HEK293 (cell line): ENCODE measurements around the gene ZBTB17.

Experiments used
- CTCF ChIA-PET: fragments of 350-600 bp; formaldehyde crosslinking; extraction: SDS; loops from one replicate; lab custom pipeline; 2021; ENCODE audit warnings: antibody characterized with exemption; lab: Yijun Ruan, JAX
- POLR2A ChIA-PET: fragments of 300-600 bp; formaldehyde crosslinking; extraction: SDS; loops from one replicate; lab custom pipeline; 2020; ENCODE audit warnings: antibody characterized with exemption, inconsistent platforms; lab: Yijun Ruan, JAX
- H3K27ac ChIP-seq: fragments of 200-500 bp; sonication (Bioruptor generic); 2 replicates; pipeline ENCODE4 v1.5.1; 2014; ENCODE audit warnings: low read depth, low read length, control low read depth, inconsistent platforms; ENCODE audit errors: extremely low read depth
- H3K36me3 ChIP-seq, 2 experiments: fragments of 200-500 bp in 1 of 2; sonication (Bioruptor generic) in 1 of 2; 1 replicate in 1 of 2; 2 replicates in 1 of 2; pipeline ENCODE4 v1.5.1; 2014 to 2017; ENCODE audit warnings: inconsistent platforms in 2 of 2, low read length in 2 of 2; ENCODE audit not compliant: control insufficient read depth in 2 of 2, insufficient read depth in 1 of 2
- H3K4me1 ChIP-seq: fragments of 200-500 bp; sonication (Bioruptor generic); 2 replicates; pipeline ENCODE4 v1.5.1; 2014; ENCODE audit warnings: mild to moderate bottlenecking, low read length, inconsistent platforms; ENCODE audit not compliant: control insufficient read depth, insufficient read depth
- H3K4me3 ChIP-seq: 2 replicates; pipeline ENCODE4 v1.5.1; 2011; ENCODE audit warnings: low read depth, mild to moderate bottlenecking, control low read depth, low read length, moderate library complexity
- H3K9me3 ChIP-seq: fragments of 200-500 bp; sonication (Bioruptor generic); 2 replicates; pipeline ENCODE4 v1.5.1; 2014; ENCODE audit warnings: low read depth, low read length, inconsistent platforms; ENCODE audit not compliant: control insufficient read depth, insufficient read depth
- KLF1 ChIP-seq: fragments of 450-650 bp; formaldehyde crosslinking; IDR thresholded peaks from 2 replicates; pipeline ENCODE4 v1.5.1; 2016; ENCODE audit warnings: missing biosample characterization, missing genetic modification characterization
- KLF7 ChIP-seq: fragments of 450-650 bp; formaldehyde crosslinking; IDR thresholded peaks from 2 replicates; pipeline ENCODE4 v1.5.1; 2016; ENCODE audit warnings: missing biosample characterization, missing genetic modification characterization, borderline replicate concordance
- KLF8 ChIP-seq: fragments of 450-650 bp; formaldehyde crosslinking; IDR thresholded peaks from 2 replicates; pipeline ENCODE4 v1.5.1; 2016; ENCODE audit warnings: missing biosample characterization, missing genetic modification characterization
- ZEB2 ChIP-seq: fragments of 450-650 bp; formaldehyde crosslinking; IDR thresholded peaks from 2 replicates; pipeline ENCODE4 v1.5.1; 2016; ENCODE audit warnings: missing biosample characterization, missing genetic modification characterization
- ZNF169 ChIP-seq: fragments of 450-650 bp; formaldehyde crosslinking; IDR thresholded peaks from 2 replicates; pipeline ENCODE4 v1.5.1; 2016; ENCODE audit warnings: missing biosample characterization, missing genetic modification characterization
- ZNF23 ChIP-seq: fragments of 450-650 bp; formaldehyde crosslinking; IDR thresholded peaks from 2 replicates; pipeline ENCODE4 v1.5.1; 2016; ENCODE audit warnings: missing biosample characterization, missing genetic modification characterization, borderline replicate concordance
- ZNF341 ChIP-seq: fragments of 450-650 bp; formaldehyde crosslinking; IDR thresholded peaks from 2 replicates; pipeline ENCODE4; 2016; ENCODE audit warnings: low read depth, missing biosample characterization, missing genetic modification characterization
- ZNF423 ChIP-seq: fragments of 450-650 bp; formaldehyde crosslinking; IDR thresholded peaks from 2 replicates; pipeline ENCODE4 v1.5.1; 2016; ENCODE audit warnings: missing biosample characterization, missing genetic modification characterization
- ZNF571 ChIP-seq: fragments of 450-650 bp; formaldehyde crosslinking; IDR thresholded peaks from 2 replicates; pipeline ENCODE4 v1.5.0; 2017; ENCODE audit warnings: missing biosample characterization, missing genetic modification characterization
- ZNF600 ChIP-seq: fragments of 450-650 bp; formaldehyde crosslinking; IDR thresholded peaks from 2 replicates; pipeline ENCODE4 v1.5.1; 2016; ENCODE audit warnings: missing biosample characterization, missing genetic modification characterization
- ZNF670 ChIP-seq: fragments of 450-650 bp; formaldehyde crosslinking; IDR thresholded peaks from 2 replicates; pipeline ENCODE4 v1.5.1; 2016; ENCODE audit warnings: missing biosample characterization, missing genetic modification characterization, low read depth
- ZNF701 ChIP-seq: fragments of 450-650 bp; formaldehyde crosslinking; IDR thresholded peaks from 2 replicates; pipeline ENCODE4 v1.5.1; 2016; ENCODE audit warnings: missing biosample characterization, missing genetic modification characterization
- TF ChIP-seq, protein P1 (sequence below): fragments of 450-650 bp; formaldehyde crosslinking; IDR thresholded peaks from 2 replicates; pipeline ENCODE4 v1.5.1; 2016; ENCODE audit warnings: missing biosample characterization, missing genetic modification characterization
- TF ChIP-seq, protein P2 (sequence below): fragments of 450-650 bp; formaldehyde crosslinking; IDR thresholded peaks from 2 replicates; pipeline ENCODE4 v1.5.1; 2017; ENCODE audit warnings: missing biosample characterization, missing genetic modification characterization
- TF ChIP-seq, protein P3 (sequence below): fragments of 450-650 bp; IDR thresholded peaks from 2 replicates; pipeline ENCODE4 v1.5.1; 2018; ENCODE audit warnings: missing biosample characterization, mild to moderate bottlenecking, missing genetic modification characterization
- TF ChIP-seq, protein P4 (sequence below): fragments of 450-650 bp; formaldehyde crosslinking; IDR thresholded peaks from 2 replicates; pipeline ENCODE4 v1.5.1; 2016; ENCODE audit warnings: missing biosample characterization, missing genetic modification characterization
- TF ChIP-seq, protein P5 (sequence below): fragments of 450-650 bp; formaldehyde crosslinking; IDR thresholded peaks from 2 replicates; pipeline ENCODE4 v1.5.1; 2016; ENCODE audit warnings: missing biosample characterization, missing genetic modification characterization
- TF ChIP-seq, protein P6 (sequence below): fragments of 450-650 bp; formaldehyde crosslinking; IDR thresholded peaks from 2 replicates; pipeline ENCODE4 v1.5.1; 2016; ENCODE audit warnings: missing biosample characterization, missing genetic modification characterization
- TF ChIP-seq, protein P7 (sequence below): fragments of 450-650 bp; formaldehyde crosslinking; IDR thresholded peaks from 2 replicates; pipeline ENCODE4 v1.5.1; 2016; ENCODE audit warnings: missing biosample characterization, missing genetic modification characterization, borderline replicate concordance

Gene ZBTB17

DNA sequence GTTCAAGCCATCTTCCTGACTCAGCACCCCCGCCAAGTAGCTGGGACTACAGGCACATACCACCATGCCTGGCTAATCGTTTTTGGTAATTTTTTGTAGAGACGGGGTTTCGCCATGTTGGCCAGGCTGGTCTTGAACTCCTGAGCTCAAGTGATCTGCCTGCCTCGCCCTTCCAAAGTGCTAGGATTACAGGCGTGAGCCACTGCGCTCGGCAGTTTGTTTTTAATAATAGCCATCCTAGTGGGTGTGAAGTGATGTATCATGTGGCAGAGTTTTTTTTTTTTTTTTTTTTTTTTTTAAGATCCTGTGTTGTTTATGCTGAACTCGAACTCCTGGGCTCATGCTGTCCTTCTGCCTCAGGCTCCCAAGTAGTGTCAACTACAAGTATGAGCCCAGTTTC lies 76.6 kb downstream of the ZBTB17 start:
- CTCF ChIA-PET, result interaction anchor here (0.7 kb wide), 1 partner anchor 22 kb away, joined by 3 read pairs; no protein-coding TSS in a partner anchor
- no peak overlapping the region for H3K4me3 ChIP-seq
- no peaks in the 10 kb centered on the region for H3K9me3 ChIP-seq
- peaks cover 16 to 22% of the 10 kb centered on the region in 2 experiments; a peak in 2 of 3 replicates for H3K36me3 ChIP-seq
- POLR2A ChIA-PET, result no interaction called here
- peaks cover 18% of the 10 kb centered on the region for H3K4me1 ChIP-seq
- no peak overlapping the region for H3K27ac ChIP-seq
- TF ChIP-seq, protein P1, sequence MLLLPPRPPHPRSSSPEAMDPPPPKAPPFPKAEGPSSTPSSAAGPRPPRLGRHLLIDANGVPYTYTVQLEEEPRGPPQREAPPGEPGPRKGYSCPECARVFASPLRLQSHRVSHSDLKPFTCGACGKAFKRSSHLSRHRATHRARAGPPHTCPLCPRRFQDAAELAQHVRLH (tag by site-specific recombination), result 0 out of 2 replicates have a peak, but pooled peaks have one; percentile 29
- TF ChIP-seq, protein P2, sequence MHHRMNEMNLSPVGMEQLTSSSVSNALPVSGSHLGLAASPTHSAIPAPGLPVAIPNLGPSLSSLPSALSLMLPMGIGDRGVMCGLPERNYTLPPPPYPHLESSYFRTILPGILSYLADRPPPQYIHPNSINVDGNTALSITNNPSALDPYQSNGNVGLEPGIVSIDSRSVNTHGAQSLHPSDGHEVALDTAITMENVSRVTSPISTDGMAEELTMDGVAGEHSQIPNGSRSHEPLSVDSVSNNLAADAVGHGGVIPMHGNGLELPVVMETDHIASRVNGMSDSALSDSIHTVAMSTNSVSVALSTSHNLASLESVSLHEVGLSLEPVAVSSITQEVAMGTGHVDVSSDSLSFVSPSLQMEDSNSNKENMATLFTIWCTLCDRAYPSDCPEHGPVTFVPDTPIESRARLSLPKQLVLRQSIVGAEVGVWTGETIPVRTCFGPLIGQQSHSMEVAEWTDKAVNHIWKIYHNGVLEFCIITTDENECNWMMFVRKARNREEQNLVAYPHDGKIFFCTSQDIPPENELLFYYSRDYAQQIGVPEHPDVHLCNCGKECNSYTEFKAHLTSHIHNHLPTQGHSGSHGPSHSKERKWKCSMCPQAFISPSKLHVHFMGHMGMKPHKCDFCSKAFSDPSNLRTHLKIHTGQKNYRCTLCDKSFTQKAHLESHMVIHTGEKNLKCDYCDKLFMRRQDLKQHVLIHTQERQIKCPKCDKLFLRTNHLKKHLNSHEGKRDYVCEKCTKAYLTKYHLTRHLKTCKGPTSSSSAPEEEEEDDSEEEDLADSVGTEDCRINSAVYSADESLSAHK, result no peak; the same call in 1 of the 2 replicates
- TF ChIP-seq, protein P3, sequence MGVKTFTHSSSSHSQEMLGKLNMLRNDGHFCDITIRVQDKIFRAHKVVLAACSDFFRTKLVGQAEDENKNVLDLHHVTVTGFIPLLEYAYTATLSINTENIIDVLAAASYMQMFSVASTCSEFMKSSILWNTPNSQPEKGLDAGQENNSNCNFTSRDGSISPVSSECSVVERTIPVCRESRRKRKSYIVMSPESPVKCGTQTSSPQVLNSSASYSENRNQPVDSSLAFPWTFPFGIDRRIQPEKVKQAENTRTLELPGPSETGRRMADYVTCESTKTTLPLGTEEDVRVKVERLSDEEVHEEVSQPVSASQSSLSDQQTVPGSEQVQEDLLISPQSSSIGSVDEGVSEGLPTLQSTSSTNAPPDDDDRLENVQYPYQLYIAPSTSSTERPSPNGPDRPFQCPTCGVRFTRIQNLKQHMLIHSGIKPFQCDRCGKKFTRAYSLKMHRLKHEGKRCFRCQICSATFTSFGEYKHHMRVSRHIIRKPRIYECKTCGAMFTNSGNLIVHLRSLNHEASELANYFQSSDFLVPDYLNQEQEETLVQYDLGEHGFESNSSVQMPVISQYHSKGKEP (tag by site-specific recombination), result no peak
- no peak for TF ChIP-seq ZNF423 (tag by site-specific recombination)
- no peak for TF ChIP-seq ZNF341
- TF ChIP-seq, protein P4, sequence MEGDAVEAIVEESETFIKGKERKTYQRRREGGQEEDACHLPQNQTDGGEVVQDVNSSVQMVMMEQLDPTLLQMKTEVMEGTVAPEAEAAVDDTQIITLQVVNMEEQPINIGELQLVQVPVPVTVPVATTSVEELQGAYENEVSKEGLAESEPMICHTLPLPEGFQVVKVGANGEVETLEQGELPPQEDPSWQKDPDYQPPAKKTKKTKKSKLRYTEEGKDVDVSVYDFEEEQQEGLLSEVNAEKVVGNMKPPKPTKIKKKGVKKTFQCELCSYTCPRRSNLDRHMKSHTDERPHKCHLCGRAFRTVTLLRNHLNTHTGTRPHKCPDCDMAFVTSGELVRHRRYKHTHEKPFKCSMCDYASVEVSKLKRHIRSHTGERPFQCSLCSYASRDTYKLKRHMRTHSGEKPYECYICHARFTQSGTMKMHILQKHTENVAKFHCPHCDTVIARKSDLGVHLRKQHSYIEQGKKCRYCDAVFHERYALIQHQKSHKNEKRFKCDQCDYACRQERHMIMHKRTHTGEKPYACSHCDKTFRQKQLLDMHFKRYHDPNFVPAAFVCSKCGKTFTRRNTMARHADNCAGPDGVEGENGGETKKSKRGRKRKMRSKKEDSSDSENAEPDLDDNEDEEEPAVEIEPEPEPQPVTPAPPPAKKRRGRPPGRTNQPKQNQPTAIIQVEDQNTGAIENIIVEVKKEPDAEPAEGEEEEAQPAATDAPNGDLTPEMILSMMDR (tag by site-specific recombination), result no peak
- 0 out of 2 replicates have a peak, but pooled peaks have one; percentile 38 for TF ChIP-seq KLF7 (tag by site-specific recombination)
- no peak for TF ChIP-seq KLF8 (tag by site-specific recombination)
- TF ChIP-seq, protein P5, sequence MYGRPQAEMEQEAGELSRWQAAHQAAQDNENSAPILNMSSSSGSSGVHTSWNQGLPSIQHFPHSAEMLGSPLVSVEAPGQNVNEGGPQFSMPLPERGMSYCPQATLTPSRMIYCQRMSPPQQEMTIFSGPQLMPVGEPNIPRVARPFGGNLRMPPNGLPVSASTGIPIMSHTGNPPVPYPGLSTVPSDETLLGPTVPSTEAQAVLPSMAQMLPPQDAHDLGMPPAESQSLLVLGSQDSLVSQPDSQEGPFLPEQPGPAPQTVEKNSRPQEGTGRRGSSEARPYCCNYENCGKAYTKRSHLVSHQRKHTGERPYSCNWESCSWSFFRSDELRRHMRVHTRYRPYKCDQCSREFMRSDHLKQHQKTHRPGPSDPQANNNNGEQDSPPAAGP, result peak; percentile 71
- no peak for TF ChIP-seq ZNF23
- no peak for TF ChIP-seq ZNF571 (tag by site-specific recombination)
- TF ChIP-seq ZEB2 (tag by site-specific recombination), result 0 out of 2 replicates have a peak, but pooled peaks have one; percentile 44
- no peak for TF ChIP-seq ZNF169 (tag by site-specific recombination)
- peak; percentile 88 for TF ChIP-seq KLF1 (tag by site-specific recombination)
- TF ChIP-seq, protein P6, sequence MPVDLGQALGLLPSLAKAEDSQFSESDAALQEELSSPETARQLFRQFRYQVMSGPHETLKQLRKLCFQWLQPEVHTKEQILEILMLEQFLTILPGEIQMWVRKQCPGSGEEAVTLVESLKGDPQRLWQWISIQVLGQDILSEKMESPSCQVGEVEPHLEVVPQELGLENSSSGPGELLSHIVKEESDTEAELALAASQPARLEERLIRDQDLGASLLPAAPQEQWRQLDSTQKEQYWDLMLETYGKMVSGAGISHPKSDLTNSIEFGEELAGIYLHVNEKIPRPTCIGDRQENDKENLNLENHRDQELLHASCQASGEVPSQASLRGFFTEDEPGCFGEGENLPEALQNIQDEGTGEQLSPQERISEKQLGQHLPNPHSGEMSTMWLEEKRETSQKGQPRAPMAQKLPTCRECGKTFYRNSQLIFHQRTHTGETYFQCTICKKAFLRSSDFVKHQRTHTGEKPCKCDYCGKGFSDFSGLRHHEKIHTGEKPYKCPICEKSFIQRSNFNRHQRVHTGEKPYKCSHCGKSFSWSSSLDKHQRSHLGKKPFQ, result peak; percentile 97
- no peak for TF ChIP-seq ZNF670 (tag by site-specific recombination)
- no peak for TF ChIP-seq ZNF701 (tag by site-specific recombination)
- TF ChIP-seq, protein P7, sequence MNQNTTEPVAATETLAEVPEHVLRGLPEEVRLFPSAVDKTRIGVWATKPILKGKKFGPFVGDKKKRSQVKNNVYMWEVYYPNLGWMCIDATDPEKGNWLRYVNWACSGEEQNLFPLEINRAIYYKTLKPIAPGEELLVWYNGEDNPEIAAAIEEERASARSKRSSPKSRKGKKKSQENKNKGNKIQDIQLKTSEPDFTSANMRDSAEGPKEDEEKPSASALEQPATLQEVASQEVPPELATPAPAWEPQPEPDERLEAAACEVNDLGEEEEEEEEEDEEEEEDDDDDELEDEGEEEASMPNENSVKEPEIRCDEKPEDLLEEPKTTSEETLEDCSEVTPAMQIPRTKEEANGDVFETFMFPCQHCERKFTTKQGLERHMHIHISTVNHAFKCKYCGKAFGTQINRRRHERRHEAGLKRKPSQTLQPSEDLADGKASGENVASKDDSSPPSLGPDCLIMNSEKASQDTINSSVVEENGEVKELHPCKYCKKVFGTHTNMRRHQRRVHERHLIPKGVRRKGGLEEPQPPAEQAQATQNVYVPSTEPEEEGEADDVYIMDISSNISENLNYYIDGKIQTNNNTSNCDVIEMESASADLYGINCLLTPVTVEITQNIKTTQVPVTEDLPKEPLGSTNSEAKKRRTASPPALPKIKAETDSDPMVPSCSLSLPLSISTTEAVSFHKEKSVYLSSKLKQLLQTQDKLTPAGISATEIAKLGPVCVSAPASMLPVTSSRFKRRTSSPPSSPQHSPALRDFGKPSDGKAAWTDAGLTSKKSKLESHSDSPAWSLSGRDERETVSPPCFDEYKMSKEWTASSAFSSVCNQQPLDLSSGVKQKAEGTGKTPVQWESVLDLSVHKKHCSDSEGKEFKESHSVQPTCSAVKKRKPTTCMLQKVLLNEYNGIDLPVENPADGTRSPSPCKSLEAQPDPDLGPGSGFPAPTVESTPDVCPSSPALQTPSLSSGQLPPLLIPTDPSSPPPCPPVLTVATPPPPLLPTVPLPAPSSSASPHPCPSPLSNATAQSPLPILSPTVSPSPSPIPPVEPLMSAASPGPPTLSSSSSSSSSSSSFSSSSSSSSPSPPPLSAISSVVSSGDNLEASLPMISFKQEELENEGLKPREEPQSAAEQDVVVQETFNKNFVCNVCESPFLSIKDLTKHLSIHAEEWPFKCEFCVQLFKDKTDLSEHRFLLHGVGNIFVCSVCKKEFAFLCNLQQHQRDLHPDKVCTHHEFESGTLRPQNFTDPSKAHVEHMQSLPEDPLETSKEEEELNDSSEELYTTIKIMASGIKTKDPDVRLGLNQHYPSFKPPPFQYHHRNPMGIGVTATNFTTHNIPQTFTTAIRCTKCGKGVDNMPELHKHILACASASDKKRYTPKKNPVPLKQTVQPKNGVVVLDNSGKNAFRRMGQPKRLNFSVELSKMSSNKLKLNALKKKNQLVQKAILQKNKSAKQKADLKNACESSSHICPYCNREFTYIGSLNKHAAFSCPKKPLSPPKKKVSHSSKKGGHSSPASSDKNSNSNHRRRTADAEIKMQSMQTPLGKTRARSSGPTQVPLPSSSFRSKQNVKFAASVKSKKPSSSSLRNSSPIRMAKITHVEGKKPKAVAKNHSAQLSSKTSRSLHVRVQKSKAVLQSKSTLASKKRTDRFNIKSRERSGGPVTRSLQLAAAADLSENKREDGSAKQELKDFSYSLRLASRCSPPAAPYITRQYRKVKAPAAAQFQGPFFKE, result no peak
- TF ChIP-seq ZNF600 (tag by site-specific recombination), result peak; percentile 53; the same call in 1 of the 2 replicates
